ENCODE data around the gene EFNA5.

DNA sequence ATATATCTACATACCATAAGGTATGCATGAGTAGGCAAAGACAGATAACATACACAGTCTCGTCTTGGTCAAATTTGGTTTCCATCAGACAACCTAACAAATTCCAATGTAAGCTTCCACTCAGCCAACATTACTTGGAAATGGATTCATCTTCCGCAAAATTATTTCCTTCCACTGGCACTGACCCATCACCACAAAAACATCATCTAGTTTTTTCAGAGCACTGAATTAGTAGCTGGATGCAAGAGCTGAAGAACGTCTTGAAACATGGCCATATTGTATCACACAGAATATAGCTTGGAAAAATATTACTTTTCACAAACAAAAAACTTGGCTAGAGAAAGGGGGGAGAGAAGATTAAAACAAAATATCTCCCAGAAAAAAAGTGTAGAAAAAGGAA lies 73.5 kb downstream of the EFNA5 start:
- TF ChIP-seq NFE2L1 (CRISPR knock-in tag; IDR thresholded peaks at IDR 0.05; ENCODE audit: borderline replicate concordance), result no peak
- TF ChIP-seq, protein P1, sequence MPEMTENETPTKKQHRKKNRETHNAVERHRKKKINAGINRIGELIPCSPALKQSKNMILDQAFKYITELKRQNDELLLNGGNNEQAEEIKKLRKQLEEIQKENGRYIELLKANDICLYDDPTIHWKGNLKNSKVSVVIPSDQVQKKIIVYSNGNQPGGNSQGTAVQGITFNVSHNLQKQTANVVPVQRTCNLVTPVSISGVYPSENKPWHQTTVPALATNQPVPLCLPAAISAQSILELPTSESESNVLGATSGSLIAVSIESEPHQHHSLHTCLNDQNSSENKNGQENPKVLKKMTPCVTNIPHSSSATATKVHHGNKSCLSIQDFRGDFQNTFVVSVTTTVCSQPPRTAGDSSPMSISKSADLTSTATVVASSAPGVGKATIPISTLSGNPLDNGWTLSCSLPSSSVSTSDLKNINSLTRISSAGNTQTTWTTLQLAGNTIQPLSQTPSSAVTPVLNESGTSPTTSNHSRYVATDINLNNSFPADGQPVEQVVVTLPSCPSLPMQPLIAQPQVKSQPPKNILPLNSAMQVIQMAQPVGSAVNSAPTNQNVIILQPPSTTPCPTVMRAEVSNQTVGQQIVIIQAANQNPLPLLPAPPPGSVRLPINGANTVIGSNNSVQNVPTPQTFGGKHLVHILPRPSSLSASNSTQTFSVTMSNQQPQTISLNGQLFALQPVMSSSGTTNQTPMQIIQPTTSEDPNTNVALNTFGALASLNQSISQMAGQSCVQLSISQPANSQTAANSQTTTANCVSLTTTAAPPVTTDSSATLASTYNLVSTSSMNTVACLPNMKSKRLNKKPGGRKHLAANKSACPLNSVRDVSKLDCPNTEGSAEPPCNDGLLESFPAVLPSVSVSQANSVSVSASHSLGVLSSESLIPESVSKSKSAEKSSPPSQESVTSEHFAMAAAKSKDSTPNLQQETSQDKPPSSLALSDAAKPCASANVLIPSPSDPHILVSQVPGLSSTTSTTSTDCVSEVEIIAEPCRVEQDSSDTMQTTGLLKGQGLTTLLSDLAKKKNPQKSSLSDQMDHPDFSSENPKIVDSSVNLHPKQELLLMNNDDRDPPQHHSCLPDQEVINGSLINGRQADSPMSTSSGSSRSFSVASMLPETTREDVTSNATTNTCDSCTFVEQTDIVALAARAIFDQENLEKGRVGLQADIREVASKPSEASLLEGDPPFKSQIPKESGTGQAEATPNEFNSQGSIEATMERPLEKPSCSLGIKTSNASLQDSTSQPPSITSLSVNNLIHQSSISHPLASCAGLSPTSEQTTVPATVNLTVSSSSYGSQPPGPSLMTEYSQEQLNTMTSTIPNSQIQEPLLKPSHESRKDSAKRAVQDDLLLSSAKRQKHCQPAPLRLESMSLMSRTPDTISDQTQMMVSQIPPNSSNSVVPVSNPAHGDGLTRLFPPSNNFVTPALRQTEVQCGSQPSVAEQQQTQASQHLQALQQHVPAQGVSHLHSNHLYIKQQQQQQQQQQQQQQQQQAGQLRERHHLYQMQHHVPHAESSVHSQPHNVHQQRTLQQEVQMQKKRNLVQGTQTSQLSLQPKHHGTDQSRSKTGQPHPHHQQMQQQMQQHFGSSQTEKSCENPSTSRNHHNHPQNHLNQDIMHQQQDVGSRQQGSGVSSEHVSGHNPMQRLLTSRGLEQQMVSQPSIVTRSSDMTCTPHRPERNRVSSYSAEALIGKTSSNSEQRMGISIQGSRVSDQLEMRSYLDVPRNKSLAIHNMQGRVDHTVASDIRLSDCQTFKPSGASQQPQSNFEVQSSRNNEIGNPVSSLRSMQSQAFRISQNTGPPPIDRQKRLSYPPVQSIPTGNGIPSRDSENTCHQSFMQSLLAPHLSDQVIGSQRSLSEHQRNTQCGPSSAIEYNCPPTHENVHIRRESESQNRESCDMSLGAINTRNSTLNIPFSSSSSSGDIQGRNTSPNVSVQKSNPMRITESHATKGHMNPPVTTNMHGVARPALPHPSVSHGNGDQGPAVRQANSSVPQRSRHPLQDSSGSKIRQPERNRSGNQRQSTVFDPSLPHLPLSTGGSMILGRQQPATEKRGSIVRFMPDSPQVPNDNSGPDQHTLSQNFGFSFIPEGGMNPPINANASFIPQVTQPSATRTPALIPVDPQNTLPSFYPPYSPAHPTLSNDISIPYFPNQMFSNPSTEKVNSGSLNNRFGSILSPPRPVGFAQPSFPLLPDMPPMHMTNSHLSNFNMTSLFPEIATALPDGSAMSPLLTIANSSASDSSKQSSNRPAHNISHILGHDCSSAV (CRISPR knock-in tag; IDR thresholded peaks at IDR 0.05; ENCODE audit: borderline replicate concordance), result no peak
- TF ChIP-seq REPIN1 (CRISPR knock-in tag; IDR thresholded peaks at IDR 0.05; ENCODE audit: borderline replicate concordance, low read depth), result no peak
- TF ChIP-seq SRF (IDR thresholded peaks at IDR 0.05; ENCODE audit: low read depth, low read length), result no peak
- TF ChIP-seq FOXP1 (IDR thresholded peaks at IDR 0.05), result no peak
- TF ChIP-seq FOXP1 (CRISPR knock-in tag; IDR thresholded peaks at IDR 0.05), result no peak
- no peak for TF ChIP-seq ZNF709 (CRISPR knock-in tag; IDR thresholded peaks at IDR 0.05)
- TF ChIP-seq GABPA (IDR thresholded peaks at IDR 0.05; ENCODE audit: low read depth, low read length), result no peak
- no peak for TF ChIP-seq GABPA (CRISPR knock-in tag; IDR thresholded peaks at IDR 0.05; ENCODE audit: low read depth)
- TF ChIP-seq CTCF (CRISPR knock-in tag; IDR thresholded peaks at IDR 0.05), result no peak

All from HepG2 (cell line).